Esophagus muscularis mucosa (tissue), 4 donors: ENCODE results near the gene TMCO4.

Source experiments
- EP300 ChIP-seq: sonication (generic); formaldehyde crosslinking; IDR thresholded peaks from one replicate; pipeline ENCODE4 v1.6.1; 2017; ENCODE audit warnings: antibody characterized with exemption
- POLR2A ChIP-seq: fragments of 450-650 bp; IDR thresholded peaks from one replicate; pipeline ENCODE4 v1.6.1; 2017; ENCODE audit warnings: antibody characterized with exemption, moderate library complexity, mild to moderate bottlenecking, low read depth
- POLR2AphosphoS5 ChIP-seq, 2 donors: sonication (generic); formaldehyde crosslinking; IDR thresholded peaks; one replicate each; pipeline ENCODE4 v1.6.1; 2017; ENCODE audit warnings: antibody characterized with exemption in 2 of 2
- TF ChIP-seq, protein P1 (sequence below), 3 experiments: fragments of 200-600 bp in 2 of 3; fragments of 450-650 bp in 1 of 3; sonication (generic) in 2 of 3; IDR thresholded peaks; one replicate each; pipeline ENCODE4 v1.5.1; 2017 to 2019; ENCODE audit warnings: antibody characterized with exemption in 3 of 3, mild to moderate bottlenecking in 2 of 3, moderate library complexity in 1 of 3

DNA sequence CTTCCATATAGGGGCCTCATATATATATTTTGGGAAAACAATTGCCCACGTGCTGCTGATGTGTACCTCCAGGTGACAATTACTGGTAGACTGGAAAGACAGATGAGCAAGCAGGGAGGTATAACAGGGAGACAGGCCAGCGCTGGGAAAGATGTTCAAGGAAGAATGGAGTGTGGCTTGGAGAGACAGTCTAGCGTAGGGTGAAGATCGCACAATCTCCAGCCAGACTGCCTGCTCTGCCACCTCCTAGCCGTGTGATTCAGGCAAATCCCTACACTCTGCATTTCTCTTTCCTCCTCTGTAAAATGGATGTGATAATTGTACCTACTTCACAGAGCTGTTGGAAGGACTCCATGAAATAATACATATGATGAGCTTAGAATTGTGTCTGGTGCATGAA, 66.1 kb downstream of the TMCO4 start:
- TF ChIP-seq POLR2AphosphoS5 (IDR thresholded peaks at IDR 0.05) (no peak), EP300 (no peak), POLR2A (no peak)
- TF ChIP-seq, protein P1, sequence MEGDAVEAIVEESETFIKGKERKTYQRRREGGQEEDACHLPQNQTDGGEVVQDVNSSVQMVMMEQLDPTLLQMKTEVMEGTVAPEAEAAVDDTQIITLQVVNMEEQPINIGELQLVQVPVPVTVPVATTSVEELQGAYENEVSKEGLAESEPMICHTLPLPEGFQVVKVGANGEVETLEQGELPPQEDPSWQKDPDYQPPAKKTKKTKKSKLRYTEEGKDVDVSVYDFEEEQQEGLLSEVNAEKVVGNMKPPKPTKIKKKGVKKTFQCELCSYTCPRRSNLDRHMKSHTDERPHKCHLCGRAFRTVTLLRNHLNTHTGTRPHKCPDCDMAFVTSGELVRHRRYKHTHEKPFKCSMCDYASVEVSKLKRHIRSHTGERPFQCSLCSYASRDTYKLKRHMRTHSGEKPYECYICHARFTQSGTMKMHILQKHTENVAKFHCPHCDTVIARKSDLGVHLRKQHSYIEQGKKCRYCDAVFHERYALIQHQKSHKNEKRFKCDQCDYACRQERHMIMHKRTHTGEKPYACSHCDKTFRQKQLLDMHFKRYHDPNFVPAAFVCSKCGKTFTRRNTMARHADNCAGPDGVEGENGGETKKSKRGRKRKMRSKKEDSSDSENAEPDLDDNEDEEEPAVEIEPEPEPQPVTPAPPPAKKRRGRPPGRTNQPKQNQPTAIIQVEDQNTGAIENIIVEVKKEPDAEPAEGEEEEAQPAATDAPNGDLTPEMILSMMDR (IDR thresholded peaks at IDR 0.05), result no peak
